Measurements from ENCODE around the gene LZIC.
"Not testable (repeated sequence)": the region's sequence is repeated elsewhere in the genome, so short reads cannot be mapped to it uniquely, and the experiment has no call there.

- TF ChIP-seq POLR2AphosphoS5 (IDR thresholded peaks at IDR 0.05; ENCODE audit: borderline replicate concordance, low read depth, low read length); EZH2 (IDR thresholded peaks at IDR 0.05): not testable (repeated sequence)
Observed at GRCh38 chr1:9917495-9917894, 25.7 kb downstream of the LZIC start.

Data from SK-N-MC (cell line).